GM19043 (cell line): ENCODE data around the gene SELENOT.
"Not testable (repeated sequence)": the region's sequence is repeated elsewhere in the genome, so short reads cannot be mapped to it uniquely, and the experiment has no call there.

Experiments used
- ATAC-seq: cut with Tn5 transposase; IDR thresholded peaks from one replicate; pipeline ENCODE4 v1.9.1; 2021; ENCODE audit warnings: low read depth; ENCODE audit not compliant: unreplicated experiment

Gene SELENOT

DNA sequence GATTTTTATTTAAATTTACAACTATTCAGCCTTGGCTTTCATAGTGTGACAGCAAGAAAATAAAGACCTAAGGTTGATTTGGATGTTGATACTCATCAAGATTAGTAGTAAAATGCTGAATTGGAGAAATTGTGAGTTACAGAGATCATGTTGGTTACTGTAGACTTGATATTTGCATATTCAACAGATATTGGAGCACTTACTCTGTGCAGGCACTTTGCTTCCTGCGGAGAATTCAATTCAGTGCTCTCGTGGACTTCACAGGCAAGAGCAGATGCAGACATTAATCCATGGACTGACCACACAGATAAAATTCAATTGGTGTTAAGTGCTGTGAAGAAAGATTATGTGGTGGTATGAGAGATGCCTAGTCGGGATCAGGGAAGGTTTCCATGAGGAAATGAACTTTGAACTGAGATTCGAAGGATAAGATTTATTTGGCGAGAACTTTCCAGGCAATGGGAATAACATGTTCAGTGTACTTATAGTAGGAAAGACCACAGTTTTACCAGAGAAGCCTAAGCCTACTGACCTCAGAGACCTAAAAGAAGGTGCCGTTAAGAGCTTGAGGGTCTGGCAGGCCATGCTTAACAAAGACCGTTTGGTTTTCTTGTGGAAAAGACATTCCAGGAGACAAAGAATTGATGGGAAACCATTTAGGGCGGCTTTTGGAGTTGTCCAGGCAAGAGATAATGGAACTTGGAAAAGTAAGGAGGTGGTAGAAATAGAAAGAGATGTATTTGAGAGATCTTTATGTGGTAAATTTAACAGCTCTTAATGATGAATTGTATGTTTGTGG, 4.3 kb downstream of the SELENOT start:
- ATAC-seq = no peak

DNA sequence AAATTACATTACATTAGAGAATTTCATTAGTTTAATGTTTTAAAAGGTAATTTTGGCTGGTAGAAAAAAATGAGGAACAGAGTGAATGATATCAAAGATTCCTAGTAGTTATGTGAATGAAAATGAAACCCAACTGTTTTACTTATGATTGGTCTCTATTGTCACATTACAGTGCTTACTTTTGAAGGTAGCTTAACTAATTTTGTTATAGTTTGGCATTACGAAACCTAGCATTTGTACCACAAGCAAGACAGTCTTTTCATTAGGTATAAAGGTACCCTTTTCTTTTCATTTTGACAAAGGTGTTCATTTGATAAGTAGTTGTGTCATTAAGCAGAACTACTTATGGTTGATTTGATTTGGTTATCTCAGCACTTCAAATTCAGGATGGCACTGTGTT, 6.9 kb downstream of the SELENOT start:
- ATAC-seq = no peak

DNA sequence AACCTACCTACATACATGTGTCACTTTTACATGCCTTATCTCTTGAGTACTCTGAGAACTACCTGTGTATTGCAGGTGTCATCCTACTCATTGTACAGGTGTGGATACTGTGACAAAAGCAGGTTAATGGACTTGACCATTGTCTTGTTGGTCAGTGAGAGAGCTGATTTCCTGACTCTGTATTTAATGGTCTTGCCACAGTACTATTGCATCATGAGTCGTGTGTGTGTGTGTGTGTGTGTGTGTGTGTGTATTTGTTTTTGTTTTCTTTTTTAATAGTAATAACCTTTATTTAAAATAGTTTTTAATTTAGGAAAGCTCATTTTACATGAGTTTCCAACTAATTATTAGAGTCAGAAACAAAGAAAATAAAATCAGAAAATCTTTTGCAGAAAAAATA, 7.7 kb downstream of the SELENOT start:
- no peak for ATAC-seq

- no peak for ATAC-seq
Measured at GRCh38 chr3:150611666-150612065, 8.5 kb downstream of the SELENOT start.

DNA sequence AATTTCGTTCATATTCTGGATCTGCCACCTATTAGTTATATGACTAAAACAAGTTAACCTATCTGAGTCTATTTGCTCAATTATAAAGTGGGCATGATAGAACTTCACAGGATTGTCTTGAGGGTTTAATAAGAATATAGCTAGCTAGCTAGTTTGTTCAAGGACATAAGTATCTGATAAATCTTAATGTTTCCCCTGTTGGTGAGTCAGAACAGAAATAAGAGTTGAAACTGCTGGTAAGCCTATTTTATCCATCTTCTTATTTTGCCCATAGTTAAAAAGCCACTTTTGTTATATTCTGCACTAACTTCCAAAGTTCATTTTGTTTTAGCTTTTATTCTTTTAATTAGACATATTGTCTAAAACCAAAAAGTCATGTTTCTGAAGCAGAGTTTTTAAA, 9.4 kb downstream of the SELENOT start:
- ATAC-seq = no peak

DNA sequence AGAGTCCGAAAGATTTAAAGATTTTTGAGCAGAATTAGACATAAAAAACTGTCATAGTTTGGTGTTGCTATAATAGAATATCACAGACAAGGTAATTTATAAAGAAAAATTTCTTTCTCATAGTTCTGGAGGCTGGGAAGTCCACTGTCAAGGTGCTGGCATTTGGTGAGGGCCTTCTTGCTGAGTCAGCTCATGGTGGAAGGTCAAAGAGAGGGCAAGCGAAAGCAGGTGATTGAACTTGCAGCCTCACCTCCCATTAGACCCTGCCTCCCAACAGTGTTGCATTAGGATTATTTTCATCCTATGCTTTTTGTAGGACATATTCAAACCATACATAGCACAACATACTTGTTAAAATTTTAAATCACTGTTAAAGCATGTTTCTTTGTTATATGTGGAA, 9.9 kb downstream of the SELENOT start:
- ATAC-seq = no peak

GRCh38 chr3:150613709-150614480, 10.8 kb downstream of the SELENOT start:
- ATAC-seq = no peak

GRCh38 chr3:150620002-150620689, 17.0 kb downstream of the SELENOT start:
- no peak for ATAC-seq

- not testable (repeated sequence) for ATAC-seq
Measured at GRCh38 chr3:150622955-150623354, 19.8 kb downstream of the SELENOT start.

DNA sequence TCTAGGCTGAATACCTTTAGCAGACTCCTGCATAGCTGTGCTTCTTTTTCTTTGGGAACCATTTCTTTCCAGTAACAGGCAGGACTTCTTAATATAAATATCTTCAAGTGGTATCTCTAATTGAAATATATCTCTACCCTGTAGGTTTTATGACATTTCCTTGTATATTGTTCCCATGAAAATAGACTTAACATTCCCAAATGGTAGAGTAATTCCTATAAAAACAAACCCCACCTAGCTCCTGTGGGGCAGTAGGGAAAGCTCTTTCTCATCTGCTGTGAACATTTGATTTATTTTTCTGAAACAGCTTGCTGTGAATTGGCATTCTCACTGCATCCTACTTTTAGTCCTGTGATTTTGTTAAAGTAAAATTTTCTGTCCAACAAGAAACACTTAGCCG, 20.8 kb downstream of the SELENOT start:
- ATAC-seq = no peak

DNA sequence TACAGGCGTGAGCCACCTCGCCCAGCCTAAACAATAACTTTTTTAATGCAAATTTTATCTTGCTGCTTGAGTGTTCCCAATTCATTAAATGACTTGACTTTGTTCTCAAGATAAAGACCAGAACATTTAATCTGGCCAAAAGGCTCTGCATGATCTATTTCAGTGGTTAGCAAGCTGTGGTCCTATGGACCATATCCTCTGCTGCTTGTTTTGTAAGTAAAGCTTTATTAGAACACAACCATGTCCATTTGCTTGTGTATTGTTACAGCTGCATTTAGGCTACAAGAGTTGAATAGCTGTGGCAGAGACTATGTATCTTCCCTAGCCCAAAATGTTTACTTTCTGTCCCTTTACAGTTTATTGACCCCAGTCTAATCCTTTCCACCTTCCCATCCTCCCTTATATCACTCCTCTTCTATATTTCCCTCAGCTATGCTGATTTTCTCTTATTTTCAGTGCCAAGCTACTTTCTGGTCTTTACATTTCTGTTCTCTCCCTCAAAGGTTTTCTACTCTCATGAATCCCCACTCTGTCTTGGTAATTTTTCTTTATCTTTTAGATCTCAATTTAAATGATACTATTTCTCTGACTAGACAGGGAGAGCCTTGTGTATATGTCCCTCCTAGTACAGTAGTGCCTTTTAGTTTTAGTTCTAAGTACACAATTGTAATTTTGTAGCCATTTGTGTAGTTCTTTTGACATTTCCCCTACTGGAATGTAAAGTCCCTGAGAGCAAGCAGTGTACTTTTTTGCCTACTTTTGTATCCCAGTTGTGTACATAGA, 23.2 kb downstream of the SELENOT start:
- no peak for ATAC-seq

DNA sequence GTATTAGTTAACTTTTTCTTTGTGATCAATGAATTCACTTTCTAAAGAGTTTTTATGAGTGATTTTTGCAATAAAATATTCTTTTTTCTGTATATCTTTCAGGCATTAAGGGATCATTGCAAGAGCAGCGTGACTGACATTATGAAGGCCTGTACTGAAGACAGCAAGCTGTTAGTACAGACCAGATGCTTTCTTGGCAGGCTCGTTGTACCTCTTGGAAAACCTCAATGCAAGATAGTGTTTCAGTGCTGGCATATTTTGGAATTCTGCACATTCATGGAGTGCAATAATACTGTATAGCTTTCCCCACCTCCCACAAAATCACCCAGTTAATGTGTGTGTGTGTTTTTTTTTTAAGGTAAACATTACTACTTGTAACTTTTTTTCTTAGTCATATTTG, 24.4 kb downstream of the SELENOT start:
- ATAC-seq = no peak

GRCh38 chr3:150631515-150632221, 28.5 kb downstream of the SELENOT start:
- no peak for ATAC-seq

- ATAC-seq = no peak
Measured at GRCh38 chr3:150635076-150635475, 32.0 kb downstream of the SELENOT start.

GRCh38 chr3:150635526-150635925, 32.4 kb downstream of the SELENOT start:
- peak; percentile 61 for ATAC-seq

GRCh38 chr3:150636258-150636657, 33.1 kb downstream of the SELENOT start:
- ATAC-seq = no peak

- ATAC-seq = no peak
Measured at GRCh38 chr3:150639262-150639661, 36.1 kb downstream of the SELENOT start.

GRCh38 chr3:150640256-150640655, 37.1 kb downstream of the SELENOT start:
- ATAC-seq = no peak

GRCh38 chr3:150653110-150653561, 50.0 kb downstream of the SELENOT start:
- ATAC-seq = peak; percentile 59

- no peak for ATAC-seq
Measured at GRCh38 chr3:150656316-150656715, 53.2 kb downstream of the SELENOT start.
